ENCODE results near the gene SYNGR3.

Gene SYNGR3

DNA sequence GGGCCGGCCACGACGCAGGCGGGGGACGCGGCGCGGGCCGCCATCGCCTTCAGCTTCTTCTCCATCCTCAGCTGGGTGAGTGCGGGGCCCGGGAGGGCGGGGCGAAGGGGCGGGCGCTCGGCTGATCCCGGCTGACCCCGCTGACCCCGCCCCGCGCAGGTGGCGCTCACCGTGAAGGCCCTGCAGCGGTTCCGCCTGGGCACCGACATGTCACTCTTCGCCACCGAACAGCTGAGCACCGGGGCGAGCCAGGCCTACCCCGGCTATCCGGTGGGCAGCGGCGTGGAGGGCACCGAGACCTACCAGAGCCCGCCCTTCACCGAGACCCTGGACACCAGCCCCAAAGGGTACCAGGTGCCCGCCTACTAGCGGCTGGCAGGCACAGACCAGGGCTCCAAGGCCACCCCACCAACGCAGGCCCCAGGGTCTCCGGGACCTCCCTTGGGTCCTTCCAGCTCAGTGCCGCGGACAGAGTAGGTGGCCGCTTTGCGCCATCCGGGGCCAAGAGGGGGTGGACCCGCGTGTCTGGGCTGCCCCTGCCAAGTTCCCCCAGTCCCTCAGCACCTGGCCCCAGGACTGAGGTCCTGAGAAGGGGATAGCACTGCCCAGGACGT, 3.0 kb downstream of the SYNGR3 start:
- no peak for DNase-seq

- peak; percentile 25 for DNase-seq
Measured at GRCh38 chr16:1993731-1994131, 4.0 kb downstream of the SYNGR3 start.

- DNase-seq, result no peak
Measured at GRCh38 chr16:1997494-1998359, 8.0 kb downstream of the SYNGR3 start.

DNA sequence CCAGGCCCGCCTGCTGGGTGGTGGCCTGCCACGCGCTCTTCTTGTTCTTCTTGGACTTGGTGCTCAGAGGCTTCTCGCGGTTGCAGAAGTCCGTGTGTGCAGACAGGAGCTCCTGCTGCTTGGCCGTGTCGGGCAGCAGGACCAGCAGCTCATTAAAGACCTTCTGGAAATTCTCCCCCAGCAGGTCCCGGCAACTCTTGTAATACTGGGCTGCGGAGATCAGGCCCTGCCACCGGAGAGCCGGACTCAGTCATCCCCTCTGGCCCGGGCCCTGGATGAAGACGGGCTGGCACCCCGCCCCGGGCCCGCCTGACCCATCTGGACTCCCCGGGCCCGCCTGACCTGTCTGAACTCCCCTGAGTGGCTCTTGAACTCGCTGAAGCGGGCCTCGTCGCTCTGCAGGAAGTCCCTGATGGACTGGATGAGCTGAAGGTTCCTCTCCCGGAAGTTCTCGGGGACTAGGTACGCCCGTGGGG, 8.6 kb downstream of the SYNGR3 start:
- DNase-seq, result no peak

DNA sequence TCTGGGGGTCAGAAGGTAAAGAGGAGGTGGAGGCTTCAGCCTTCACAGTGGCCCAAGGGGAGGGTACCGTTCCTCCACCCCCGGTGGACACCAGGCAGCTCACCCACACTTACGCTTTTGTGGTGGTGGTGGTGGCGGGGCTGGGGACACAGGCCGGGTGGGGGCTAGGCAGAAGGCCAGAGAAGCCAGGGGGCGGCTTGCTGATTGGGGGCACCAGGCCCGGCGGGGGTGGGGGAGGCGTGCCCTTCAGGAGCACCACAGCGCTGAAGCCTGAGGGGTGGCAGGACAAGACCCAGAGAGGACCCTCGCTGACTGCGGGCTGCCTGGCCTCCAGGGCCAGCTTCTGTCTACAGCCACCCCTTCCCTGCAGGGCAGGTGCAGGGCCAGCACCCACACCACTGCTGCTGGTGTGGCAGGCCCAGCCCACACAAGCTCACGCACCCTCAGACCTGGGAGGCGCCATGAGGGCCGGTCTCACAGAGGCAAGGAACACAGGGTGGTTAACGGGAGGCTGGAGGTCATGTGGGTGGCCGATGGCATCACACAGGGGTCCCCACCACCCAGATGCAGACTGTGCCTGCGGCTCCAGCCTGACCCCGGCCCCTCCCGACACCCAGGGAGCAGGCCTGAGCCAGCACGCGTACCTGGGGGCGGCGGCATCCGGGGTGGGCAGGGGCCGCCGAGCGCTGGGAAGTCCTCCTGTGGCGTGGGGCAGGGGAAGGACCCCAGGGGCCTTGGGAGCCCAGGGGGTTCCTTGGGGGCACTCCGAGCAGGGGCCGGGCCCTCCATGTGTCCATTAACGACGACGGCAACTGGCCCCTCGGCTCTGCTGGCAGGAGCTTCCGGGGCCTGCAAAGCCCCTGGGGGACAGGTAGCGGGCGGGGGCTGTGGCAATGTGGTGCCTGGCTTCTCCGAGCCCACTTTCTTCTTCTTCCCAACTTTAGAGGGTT, 9.4 kb downstream of the SYNGR3 start:
- no peak for DNase-seq

GRCh38 chr16:1999866-2000514, 10.2 kb downstream of the SYNGR3 start:
- DNase-seq, result no peak

DNA sequence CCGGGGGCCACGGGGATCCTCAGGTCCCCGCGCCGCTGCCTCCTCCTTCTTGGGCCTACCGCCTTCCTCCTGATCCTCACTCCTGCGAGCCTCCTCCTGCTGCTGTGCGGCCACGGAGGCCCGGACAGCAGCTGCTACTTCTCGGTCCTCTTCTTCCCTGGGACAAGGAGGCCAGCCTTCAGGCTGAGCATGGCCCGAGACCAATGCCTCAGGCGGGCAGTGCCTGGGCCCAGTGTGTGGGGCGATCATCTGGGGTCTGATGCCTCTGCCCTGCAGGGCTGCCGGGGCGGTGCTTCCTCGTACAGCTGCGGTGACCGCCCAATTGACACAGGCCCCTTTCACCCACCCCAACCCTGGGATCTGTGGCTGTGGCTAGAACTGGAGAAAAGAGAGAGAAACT, 11.3 kb downstream of the SYNGR3 start:
- no peak for DNase-seq

- DNase-seq, result no peak
Measured at GRCh38 chr16:2001456-2002355, 11.9 kb downstream of the SYNGR3 start.

DNA sequence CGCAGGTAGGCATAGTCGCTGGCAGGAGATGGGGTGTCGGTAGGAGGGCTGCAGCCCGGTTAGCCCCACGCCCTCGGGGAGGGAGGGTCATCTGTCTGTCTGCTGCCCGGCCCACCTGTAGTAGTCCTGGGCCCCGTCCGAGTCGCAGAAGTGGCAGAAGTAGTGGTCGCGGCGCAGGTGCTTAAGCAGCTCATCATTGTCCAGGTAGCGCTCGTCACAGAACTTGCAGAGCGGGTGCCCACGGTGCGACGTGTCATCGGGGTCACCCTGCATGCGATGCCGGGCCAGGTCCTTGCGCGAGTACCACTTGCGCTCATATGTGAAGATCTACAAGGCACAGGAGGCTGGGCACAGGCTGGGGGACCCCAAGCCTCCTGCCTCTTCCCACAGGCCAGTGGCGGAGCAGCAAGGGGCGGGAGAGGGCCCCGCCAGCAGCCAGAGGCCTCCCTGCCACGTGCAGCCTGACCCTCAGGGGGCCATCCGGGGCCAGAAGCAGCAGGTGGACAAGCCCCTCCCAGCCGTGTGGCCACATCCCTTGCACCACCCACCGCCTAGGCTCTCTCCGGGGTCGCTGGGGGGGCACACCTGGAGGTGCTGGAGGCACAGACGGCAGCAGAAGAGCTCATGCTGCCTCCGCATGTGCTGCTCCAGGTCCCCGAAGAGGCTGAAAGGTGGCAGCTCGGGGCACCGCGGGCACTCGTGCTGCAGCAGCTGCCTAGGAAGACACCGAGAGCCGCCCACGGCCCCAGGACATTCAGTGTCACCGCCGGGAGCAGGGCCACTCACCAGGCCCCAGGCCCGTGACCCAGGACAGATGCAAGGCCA, 12.8 kb downstream of the SYNGR3 start:
- DNase-seq, result no peak

DNA sequence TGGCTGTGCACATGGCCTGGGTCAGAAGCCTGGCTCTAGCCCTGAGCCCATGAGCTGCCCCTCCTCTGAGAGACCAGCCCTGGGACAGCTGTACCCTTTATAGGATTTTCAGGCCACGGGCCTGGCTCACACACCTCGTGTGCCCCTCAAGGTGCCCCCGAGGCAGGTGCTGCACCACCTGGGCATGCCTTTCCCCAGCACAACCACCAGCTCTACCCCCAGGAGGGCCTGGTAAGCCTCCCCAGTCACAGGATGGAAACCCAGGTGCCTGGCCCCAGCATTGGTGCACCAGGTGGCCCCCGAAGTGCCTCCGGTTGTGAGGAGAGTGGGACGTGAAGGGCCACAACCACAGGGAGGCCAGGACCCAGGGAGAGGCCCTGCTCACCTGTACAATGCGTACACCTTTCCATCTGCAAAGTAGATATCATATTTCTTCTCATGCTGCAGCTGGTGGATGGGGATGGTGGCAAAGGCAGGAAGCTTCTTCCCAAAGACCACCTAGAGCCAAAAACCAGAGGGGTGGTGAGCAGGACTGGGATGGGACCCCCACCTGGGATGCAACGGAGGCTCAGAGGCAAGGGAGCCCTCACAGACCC, 13.6 kb downstream of the SYNGR3 start:
- no peak for DNase-seq

- peak; percentile 86 for DNase-seq
Measured at GRCh38 chr16:2003827-2004641, 14.3 kb downstream of the SYNGR3 start.

GRCh38 chr16:2004795-2005517, 15.2 kb downstream of the SYNGR3 start:
- DNase-seq, result no peak

DNA sequence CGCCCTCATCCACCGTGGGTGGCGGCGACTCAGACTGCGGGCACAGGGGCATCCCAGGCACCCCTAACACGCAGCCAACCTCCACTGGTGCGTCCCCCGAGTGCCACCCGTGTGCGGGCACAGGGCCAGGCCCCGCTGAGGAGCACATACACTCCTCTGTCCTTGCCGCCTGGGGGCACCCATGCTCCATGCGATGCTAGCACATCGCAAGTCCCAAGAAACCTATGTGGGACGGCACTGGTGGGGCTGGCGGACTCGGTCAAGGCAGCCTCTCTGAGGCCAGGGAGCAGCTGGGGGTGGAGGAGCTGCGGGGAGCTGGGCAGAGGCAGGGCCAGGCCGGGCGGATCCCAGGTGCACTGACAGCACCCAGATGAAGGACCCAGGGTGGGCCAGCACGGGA, 15.9 kb downstream of the SYNGR3 start:
- no peak for DNase-seq

DNA sequence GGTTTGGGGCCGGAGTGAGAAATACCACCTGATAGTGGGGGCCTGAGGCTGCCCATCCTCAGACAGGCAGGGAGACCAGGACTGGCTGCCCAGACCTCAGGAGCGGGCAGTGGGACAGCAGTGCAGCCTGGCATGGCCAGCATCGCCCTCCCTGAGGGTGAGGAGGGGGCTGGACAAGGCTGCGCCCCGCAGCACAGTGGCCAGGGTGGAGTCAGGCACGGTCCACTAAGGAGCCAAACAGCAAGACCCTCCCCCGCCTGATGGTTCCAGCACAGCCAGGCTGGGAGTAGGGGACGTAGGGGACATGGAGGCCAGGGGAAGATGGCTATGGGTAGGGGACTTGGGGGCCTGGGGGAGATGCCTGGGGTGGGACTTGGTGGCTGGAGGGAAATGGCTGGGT, 16.5 kb downstream of the SYNGR3 start:
- no peak for DNase-seq

DNA sequence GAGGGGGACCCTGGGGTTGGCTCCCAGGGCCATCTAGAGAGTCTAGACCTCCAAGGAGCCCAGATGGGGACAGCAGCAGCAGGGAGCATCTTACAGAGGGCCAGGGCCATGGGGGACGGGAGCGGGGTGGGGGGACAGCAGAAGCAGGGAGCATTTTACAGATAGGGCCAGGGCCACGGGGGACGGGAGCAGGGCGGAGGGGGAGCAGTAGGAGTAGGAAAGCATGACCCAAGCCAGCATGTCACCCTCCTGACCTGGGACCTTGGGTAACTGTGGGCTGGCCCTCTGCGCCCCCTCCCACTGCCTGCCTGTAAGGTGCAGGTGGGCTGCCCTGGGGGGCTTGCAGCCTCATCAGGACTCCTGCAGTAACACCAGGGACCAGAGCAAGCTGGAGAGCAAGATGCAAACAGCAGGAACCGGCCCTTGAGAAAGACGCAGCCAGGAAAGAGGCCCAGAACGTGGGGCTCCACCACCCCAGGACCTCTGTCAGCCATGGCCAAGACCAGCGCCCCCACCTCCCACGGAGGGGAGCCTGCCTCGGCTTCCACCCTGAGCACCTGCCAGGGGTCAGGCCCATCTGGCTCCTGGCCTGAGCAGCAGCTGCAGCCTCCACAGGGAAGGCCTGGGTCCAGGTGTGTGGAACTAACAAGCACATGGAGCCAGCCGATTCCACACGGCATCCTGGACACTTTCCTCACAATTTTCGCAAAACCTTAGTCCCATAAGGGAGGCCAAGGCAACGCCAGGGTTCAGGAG, 17.5 kb downstream of the SYNGR3 start:
- DNase-seq, result no peak

- DNase-seq, result peak; percentile 33
Measured at GRCh38 chr16:2008009-2008526, 18.3 kb downstream of the SYNGR3 start.

DNA sequence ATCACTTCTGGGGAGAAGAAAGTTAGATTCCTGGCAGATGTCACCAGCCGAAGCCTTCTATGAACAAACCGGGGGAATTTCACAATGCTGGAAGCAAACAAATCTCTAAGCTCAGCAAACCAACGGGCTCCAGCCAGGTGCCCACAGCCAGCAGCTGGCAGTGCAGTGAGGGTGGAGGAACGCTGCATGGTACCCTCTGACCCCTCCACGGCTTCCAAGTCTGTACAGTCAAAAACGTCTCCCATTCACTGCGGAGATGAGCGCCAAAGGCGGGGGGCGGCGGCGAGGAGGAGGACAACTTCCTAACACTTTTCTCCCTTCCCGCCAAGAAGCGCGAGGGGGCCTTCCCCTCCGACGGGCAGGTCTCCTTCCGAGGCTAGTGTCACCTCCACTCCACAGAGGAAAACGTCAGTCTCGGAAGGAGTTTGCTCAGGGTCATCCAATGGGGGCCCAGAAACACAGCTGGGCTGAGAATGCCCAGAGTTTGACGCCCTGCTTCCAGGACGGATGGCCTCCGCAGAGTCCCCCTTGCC, 18.9 kb downstream of the SYNGR3 start:
- peak; percentile 34 for DNase-seq

All from CD4-positive, alpha-beta T cell treated with Interleukin-21 for 1 hour (primary cell).